Measurements from ENCODE around the gene JPH2. TPM values are rescaled to one million over a fixed set of nuclear protein-coding genes. Genes with fewer than 3 reads are reported as not detected.
A peak's percentile ranks its signal among the peaks of the same experiment; 100 is the strongest.
"Not testable (repeated sequence)": the region's sequence is repeated elsewhere in the genome, so short reads cannot be mapped to it uniquely, and the experiment has no call there.

The JPH2 gene
- total RNA-seq, 1 donor from 2014 or later = 48.9 TPM

- DNase-seq (ENCODE audit: low spot score) = no peak
Observed at GRCh38 chr20:44159125-44159524, 27.9 kb downstream of the JPH2 start.

- DNase-seq (ENCODE audit: low spot score) = no peak
Observed at GRCh38 chr20:44157061-44157460, 29.9 kb downstream of the JPH2 start.

- no peak for DNase-seq (ENCODE audit: low spot score)
Observed at GRCh38 chr20:44154521-44155001, 32.4 kb downstream of the JPH2 start.

GRCh38 chr20:44153636-44154043 is 33.3 kb downstream of the JPH2 start:
- no peak for DNase-seq (ENCODE audit: low spot score)

GRCh38 chr20:44151621-44152416 is 35.2 kb downstream of the JPH2 start:
- DNase-seq (ENCODE audit: low spot score) = no peak

- DNase-seq (ENCODE audit: low spot score) = no peak
Observed at GRCh38 chr20:44146272-44146671, 40.7 kb downstream of the JPH2 start.

- DNase-seq (ENCODE audit: low spot score) = no peak
Observed at GRCh38 chr20:44145131-44145775, 41.7 kb downstream of the JPH2 start.

- no peak for DNase-seq (ENCODE audit: low spot score)
Observed at GRCh38 chr20:44143936-44144335, 43.1 kb downstream of the JPH2 start.

GRCh38 chr20:44142413-44142812 is 44.6 kb downstream of the JPH2 start:
- DNase-seq (ENCODE audit: low spot score) = no peak

- DNase-seq (ENCODE audit: low spot score) = no peak
Observed at GRCh38 chr20:44141873-44142272, 45.1 kb downstream of the JPH2 start.

GRCh38 chr20:44138867-44139266 is 48.1 kb downstream of the JPH2 start:
- no peak for DNase-seq (ENCODE audit: low spot score)

- peak; percentile 40 for DNase-seq (ENCODE audit: low spot score)
Observed at GRCh38 chr20:44137266-44137801, 49.7 kb downstream of the JPH2 start.

- no peak for DNase-seq (ENCODE audit: low spot score)
Observed at GRCh38 chr20:44136579-44137265, 50.3 kb downstream of the JPH2 start.

GRCh38 chr20:44135417-44136204 is 51.4 kb downstream of the JPH2 start:
- no peak for DNase-seq (ENCODE audit: low spot score)

GRCh38 chr20:44135012-44135412 is 52.0 kb downstream of the JPH2 start:
- DNase-seq (ENCODE audit: low spot score) = no peak

GRCh38 chr20:44133424-44133823 is 53.6 kb downstream of the JPH2 start:
- no peak for DNase-seq (ENCODE audit: low spot score)

- no peak for DNase-seq (ENCODE audit: low spot score)
Observed at GRCh38 chr20:44131704-44132103, 55.3 kb downstream of the JPH2 start.

- no peak for DNase-seq (ENCODE audit: low spot score)
Observed at GRCh38 chr20:44129911-44130718, 56.9 kb downstream of the JPH2 start.

GRCh38 chr20:44129300-44129699 is 57.7 kb downstream of the JPH2 start:
- DNase-seq (ENCODE audit: low spot score) = not testable (repeated sequence)

GRCh38 chr20:44126445-44126844 is 60.5 kb downstream of the JPH2 start:
- no peak for DNase-seq (ENCODE audit: low spot score)

All from mucosa of gallbladder (tissue), 1 donor.